HEK293 (cell line): ENCODE measurements around the gene ZHX3.

Source experiments
- CTCF ChIA-PET: fragments of 350-600 bp; formaldehyde crosslinking; extraction: SDS; loops from one replicate; lab custom pipeline; 2021; ENCODE audit warnings: antibody characterized with exemption; lab: Yijun Ruan, JAX
- POLR2A ChIA-PET: fragments of 300-600 bp; formaldehyde crosslinking; extraction: SDS; loops from one replicate; lab custom pipeline; 2020; ENCODE audit warnings: antibody characterized with exemption, inconsistent platforms; lab: Yijun Ruan, JAX
- H3K27ac ChIP-seq: fragments of 200-500 bp; sonication (Bioruptor generic); 2 replicates; pipeline ENCODE4 v1.5.1; 2014; ENCODE audit warnings: low read depth, low read length, control low read depth, inconsistent platforms; ENCODE audit errors: extremely low read depth
- H3K36me3 ChIP-seq, 2 experiments: fragments of 200-500 bp in 1 of 2; sonication (Bioruptor generic) in 1 of 2; 1 replicate in 1 of 2; 2 replicates in 1 of 2; pipeline ENCODE4 v1.5.1; 2014 to 2017; ENCODE audit warnings: inconsistent platforms in 2 of 2, low read length in 2 of 2; ENCODE audit not compliant: control insufficient read depth in 2 of 2, insufficient read depth in 1 of 2
- H3K4me1 ChIP-seq: fragments of 200-500 bp; sonication (Bioruptor generic); 2 replicates; pipeline ENCODE4 v1.5.1; 2014; ENCODE audit warnings: mild to moderate bottlenecking, low read length, inconsistent platforms; ENCODE audit not compliant: control insufficient read depth, insufficient read depth
- H3K4me3 ChIP-seq: 2 replicates; pipeline ENCODE4 v1.5.1; 2011; ENCODE audit warnings: low read depth, mild to moderate bottlenecking, control low read depth, low read length, moderate library complexity
- H3K9me3 ChIP-seq: fragments of 200-500 bp; sonication (Bioruptor generic); 2 replicates; pipeline ENCODE4 v1.5.1; 2014; ENCODE audit warnings: low read depth, low read length, inconsistent platforms; ENCODE audit not compliant: control insufficient read depth, insufficient read depth
- KLF1 ChIP-seq: fragments of 450-650 bp; formaldehyde crosslinking; IDR thresholded peaks from 2 replicates; pipeline ENCODE4 v1.5.1; 2016; ENCODE audit warnings: missing biosample characterization, missing genetic modification characterization
- KLF7 ChIP-seq: fragments of 450-650 bp; formaldehyde crosslinking; IDR thresholded peaks from 2 replicates; pipeline ENCODE4 v1.5.1; 2016; ENCODE audit warnings: missing biosample characterization, missing genetic modification characterization, borderline replicate concordance
- MYNN ChIP-seq: fragments of 450-650 bp; formaldehyde crosslinking; IDR thresholded peaks from 2 replicates; pipeline ENCODE4 v1.5.1; 2016; ENCODE audit warnings: missing biosample characterization, missing genetic modification characterization, borderline replicate concordance
- PRDM4 ChIP-seq: fragments of 450-650 bp; formaldehyde crosslinking; IDR thresholded peaks from 2 replicates; pipeline ENCODE4 v1.5.1; 2017; ENCODE audit warnings: missing biosample characterization, missing genetic modification characterization
- ZBTB11 ChIP-seq: fragments of 450-650 bp; formaldehyde crosslinking; conservative IDR thresholded peaks from 2 replicates; pipeline ENCODE4 v1.5.1; 2016; ENCODE audit warnings: low read depth, missing biosample characterization, missing genetic modification characterization
- ZBTB48 ChIP-seq: fragments of 450-650 bp; formaldehyde crosslinking; IDR thresholded peaks from 2 replicates; pipeline ENCODE4 v1.5.1; 2016; ENCODE audit warnings: missing biosample characterization, missing genetic modification characterization
- ZFP69B ChIP-seq: fragments of 450-650 bp; formaldehyde crosslinking; IDR thresholded peaks from 2 replicates; pipeline ENCODE4 v1.5.1; 2016; ENCODE audit warnings: missing biosample characterization, missing genetic modification characterization
- ZNF449 ChIP-seq: fragments of 450-650 bp; formaldehyde crosslinking; IDR thresholded peaks from 2 replicates; pipeline ENCODE4 v1.5.1; 2017; ENCODE audit warnings: missing biosample characterization, mild to moderate bottlenecking, missing genetic modification characterization, moderate library complexity
- ZNF521 ChIP-seq: fragments of 450-650 bp; formaldehyde crosslinking; IDR thresholded peaks from 2 replicates; pipeline ENCODE4 v1.5.1; 2017; ENCODE audit warnings: missing biosample characterization, mild to moderate bottlenecking, missing genetic modification characterization
- ZNF560 ChIP-seq: fragments of 450-650 bp; formaldehyde crosslinking; IDR thresholded peaks from 2 replicates; pipeline ENCODE4 v1.5.1; 2017; ENCODE audit warnings: missing biosample characterization, missing genetic modification characterization, borderline replicate concordance
- ZNF623 ChIP-seq: fragments of 450-650 bp; formaldehyde crosslinking; IDR thresholded peaks from 2 replicates; pipeline ENCODE4 v1.5.1; 2016; ENCODE audit warnings: missing biosample characterization, missing genetic modification characterization
- ZNF626 ChIP-seq: fragments of 450-650 bp; sonication (Bioruptor Pico); formaldehyde crosslinking; IDR thresholded peaks from 2 replicates; pipeline ENCODE4 v1.5.1; 2018; ENCODE audit warnings: missing biosample characterization, missing genetic modification characterization, inconsistent platforms
- ZNF692 ChIP-seq: fragments of 450-650 bp; formaldehyde crosslinking; IDR thresholded peaks from 2 replicates; pipeline ENCODE4 v1.5.1; 2016; ENCODE audit warnings: missing biosample characterization, missing genetic modification characterization
- ZNF704 ChIP-seq: fragments of 450-650 bp; formaldehyde crosslinking; IDR thresholded peaks from 2 replicates; pipeline ENCODE4 v1.5.1; 2016; ENCODE audit warnings: missing biosample characterization, missing genetic modification characterization
- ZNF707 ChIP-seq: fragments of 450-650 bp; formaldehyde crosslinking; IDR thresholded peaks from 2 replicates; pipeline ENCODE4 v1.5.1; 2016; ENCODE audit warnings: missing biosample characterization, missing genetic modification characterization
- ZNF777 ChIP-seq: fragments of 450-650 bp; formaldehyde crosslinking; IDR thresholded peaks from 2 replicates; pipeline ENCODE4 v1.5.1; 2017; ENCODE audit warnings: missing biosample characterization, missing genetic modification characterization, borderline replicate concordance

The ZHX3 gene

GRCh38 chr20:41318271-41318649 lies 729 bp upstream of the ZHX3 start:
- POLR2A ChIA-PET: no interaction called here
- no peaks in the 10 kb centered on the region for H3K9me3 ChIP-seq

More at GRCh38 chr20:41318271-41318649, 729 bp upstream of the ZHX3 start:
- Histone ChIP-seq H3K36me3 (no peaks in the 10 kb centered on the region), H3K4me1 (peaks cover 8% of the 10 kb centered on the region), H3K4me3 (no peak overlapping the region), H3K27ac (no peak overlapping the region)
- no peak for TF ChIP-seq MYNN (tag by site-specific recombination)
- no peak for TF ChIP-seq KLF1 (tag by site-specific recombination)
- no peak for TF ChIP-seq ZNF521 (tag by site-specific recombination)
- TF ChIP-seq PRDM4: no peak
- no peak for TF ChIP-seq ZNF704 (tag by site-specific recombination)
- TF ChIP-seq ZNF560 (tag by site-specific recombination): no peak
- no peak for TF ChIP-seq ZFP69B (tag by site-specific recombination)
- TF ChIP-seq ZBTB48: no peak
- no peak for TF ChIP-seq ZNF626
- no peak for TF ChIP-seq ZNF449
- TF ChIP-seq ZNF707 (tag by site-specific recombination): no peak
- TF ChIP-seq ZNF623 (tag by site-specific recombination): no peak
- no peak for TF ChIP-seq KLF7 (tag by site-specific recombination)
- TF ChIP-seq ZNF692 (tag by site-specific recombination): no peak
- no peak for TF ChIP-seq ZBTB11 (tag by site-specific recombination)
- no peak for TF ChIP-seq ZNF777 (tag by site-specific recombination)
- CTCF ChIA-PET: no interaction called here
